ENCODE measurements around the gene ELAVL1.

DNA sequence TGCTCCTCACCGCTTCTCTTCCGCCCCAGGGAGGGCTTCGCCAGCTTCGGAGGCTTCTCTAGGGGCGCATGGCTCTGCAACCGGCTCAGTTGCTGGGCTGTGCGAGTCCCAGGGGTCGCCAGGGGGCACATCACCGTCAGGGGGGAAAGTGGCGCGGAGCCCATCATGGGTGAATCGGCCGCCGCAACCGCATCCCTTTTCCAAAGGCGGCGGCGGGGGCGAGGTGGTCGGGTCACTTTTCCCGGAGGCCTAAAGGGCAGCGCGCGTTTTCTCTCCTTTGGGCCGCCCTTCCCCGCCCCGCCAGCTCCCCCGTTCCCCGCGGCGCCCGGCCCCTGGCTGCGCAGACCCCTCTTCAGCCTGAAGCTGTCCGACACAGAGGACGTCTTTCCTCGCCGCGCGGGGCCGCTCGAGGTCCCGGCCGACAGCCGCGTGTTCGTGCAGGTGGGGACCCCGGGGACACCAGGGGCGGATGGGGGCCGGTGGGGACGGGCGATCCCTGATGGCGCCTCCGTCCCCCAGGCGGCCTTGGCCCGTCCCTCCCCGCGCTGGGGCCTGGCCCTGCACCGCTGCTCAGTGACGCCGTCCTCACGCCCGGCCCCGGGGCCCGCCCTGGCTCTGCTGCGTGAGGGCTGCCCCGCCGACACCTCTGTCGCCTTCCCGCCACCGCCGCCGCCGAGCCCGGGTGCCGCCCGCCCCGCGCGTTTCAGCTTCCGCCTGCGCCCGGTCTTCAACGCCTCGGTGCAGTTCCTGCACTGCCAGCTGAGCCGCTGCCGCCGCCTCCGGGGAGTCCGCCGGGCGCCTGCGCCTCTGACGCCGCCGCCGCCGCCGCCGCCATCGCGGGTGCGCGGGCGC is 89.1 kb downstream of the ELAVL1 start:
- TF ChIP-seq POLR2AphosphoS5 (IDR thresholded peaks at IDR 0.05; ENCODE audit: low read depth) (0 out of 2 replicates have a peak, but pooled peaks have one; percentile 11), EZH2 (IDR thresholded peaks at IDR 0.05; ENCODE audit: low read depth, unreplicated experiment) (peak; percentile 17), CREB1 (CRISPR knock-in tag; IDR thresholded peaks at IDR 0.05; ENCODE audit: low read depth) (no peak), EZH2phosphoT487 (IDR thresholded peaks at IDR 0.05; ENCODE audit: unreplicated experiment) (no peak), ZNF331 (CRISPR knock-in tag; IDR thresholded peaks at IDR 0.05; ENCODE audit: low read depth) (no peak)
- TF ChIP-seq, protein P1, sequence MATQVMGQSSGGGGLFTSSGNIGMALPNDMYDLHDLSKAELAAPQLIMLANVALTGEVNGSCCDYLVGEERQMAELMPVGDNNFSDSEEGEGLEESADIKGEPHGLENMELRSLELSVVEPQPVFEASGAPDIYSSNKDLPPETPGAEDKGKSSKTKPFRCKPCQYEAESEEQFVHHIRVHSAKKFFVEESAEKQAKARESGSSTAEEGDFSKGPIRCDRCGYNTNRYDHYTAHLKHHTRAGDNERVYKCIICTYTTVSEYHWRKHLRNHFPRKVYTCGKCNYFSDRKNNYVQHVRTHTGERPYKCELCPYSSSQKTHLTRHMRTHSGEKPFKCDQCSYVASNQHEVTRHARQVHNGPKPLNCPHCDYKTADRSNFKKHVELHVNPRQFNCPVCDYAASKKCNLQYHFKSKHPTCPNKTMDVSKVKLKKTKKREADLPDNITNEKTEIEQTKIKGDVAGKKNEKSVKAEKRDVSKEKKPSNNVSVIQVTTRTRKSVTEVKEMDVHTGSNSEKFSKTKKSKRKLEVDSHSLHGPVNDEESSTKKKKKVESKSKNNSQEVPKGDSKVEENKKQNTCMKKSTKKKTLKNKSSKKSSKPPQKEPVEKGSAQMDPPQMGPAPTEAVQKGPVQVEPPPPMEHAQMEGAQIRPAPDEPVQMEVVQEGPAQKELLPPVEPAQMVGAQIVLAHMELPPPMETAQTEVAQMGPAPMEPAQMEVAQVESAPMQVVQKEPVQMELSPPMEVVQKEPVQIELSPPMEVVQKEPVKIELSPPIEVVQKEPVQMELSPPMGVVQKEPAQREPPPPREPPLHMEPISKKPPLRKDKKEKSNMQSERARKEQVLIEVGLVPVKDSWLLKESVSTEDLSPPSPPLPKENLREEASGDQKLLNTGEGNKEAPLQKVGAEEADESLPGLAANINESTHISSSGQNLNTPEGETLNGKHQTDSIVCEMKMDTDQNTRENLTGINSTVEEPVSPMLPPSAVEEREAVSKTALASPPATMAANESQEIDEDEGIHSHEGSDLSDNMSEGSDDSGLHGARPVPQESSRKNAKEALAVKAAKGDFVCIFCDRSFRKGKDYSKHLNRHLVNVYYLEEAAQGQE (IDR thresholded peaks at IDR 0.05; ENCODE audit: unreplicated experiment) = no peak
- TF ChIP-seq, protein P2, sequence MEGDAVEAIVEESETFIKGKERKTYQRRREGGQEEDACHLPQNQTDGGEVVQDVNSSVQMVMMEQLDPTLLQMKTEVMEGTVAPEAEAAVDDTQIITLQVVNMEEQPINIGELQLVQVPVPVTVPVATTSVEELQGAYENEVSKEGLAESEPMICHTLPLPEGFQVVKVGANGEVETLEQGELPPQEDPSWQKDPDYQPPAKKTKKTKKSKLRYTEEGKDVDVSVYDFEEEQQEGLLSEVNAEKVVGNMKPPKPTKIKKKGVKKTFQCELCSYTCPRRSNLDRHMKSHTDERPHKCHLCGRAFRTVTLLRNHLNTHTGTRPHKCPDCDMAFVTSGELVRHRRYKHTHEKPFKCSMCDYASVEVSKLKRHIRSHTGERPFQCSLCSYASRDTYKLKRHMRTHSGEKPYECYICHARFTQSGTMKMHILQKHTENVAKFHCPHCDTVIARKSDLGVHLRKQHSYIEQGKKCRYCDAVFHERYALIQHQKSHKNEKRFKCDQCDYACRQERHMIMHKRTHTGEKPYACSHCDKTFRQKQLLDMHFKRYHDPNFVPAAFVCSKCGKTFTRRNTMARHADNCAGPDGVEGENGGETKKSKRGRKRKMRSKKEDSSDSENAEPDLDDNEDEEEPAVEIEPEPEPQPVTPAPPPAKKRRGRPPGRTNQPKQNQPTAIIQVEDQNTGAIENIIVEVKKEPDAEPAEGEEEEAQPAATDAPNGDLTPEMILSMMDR (conservative IDR thresholded peaks at IDR 0.05; ENCODE audit: low read depth in 2 of 2) = peak; percentile 23 to 31; a peak in 3 of 4 replicates
- TF ChIP-seq, protein P3, sequence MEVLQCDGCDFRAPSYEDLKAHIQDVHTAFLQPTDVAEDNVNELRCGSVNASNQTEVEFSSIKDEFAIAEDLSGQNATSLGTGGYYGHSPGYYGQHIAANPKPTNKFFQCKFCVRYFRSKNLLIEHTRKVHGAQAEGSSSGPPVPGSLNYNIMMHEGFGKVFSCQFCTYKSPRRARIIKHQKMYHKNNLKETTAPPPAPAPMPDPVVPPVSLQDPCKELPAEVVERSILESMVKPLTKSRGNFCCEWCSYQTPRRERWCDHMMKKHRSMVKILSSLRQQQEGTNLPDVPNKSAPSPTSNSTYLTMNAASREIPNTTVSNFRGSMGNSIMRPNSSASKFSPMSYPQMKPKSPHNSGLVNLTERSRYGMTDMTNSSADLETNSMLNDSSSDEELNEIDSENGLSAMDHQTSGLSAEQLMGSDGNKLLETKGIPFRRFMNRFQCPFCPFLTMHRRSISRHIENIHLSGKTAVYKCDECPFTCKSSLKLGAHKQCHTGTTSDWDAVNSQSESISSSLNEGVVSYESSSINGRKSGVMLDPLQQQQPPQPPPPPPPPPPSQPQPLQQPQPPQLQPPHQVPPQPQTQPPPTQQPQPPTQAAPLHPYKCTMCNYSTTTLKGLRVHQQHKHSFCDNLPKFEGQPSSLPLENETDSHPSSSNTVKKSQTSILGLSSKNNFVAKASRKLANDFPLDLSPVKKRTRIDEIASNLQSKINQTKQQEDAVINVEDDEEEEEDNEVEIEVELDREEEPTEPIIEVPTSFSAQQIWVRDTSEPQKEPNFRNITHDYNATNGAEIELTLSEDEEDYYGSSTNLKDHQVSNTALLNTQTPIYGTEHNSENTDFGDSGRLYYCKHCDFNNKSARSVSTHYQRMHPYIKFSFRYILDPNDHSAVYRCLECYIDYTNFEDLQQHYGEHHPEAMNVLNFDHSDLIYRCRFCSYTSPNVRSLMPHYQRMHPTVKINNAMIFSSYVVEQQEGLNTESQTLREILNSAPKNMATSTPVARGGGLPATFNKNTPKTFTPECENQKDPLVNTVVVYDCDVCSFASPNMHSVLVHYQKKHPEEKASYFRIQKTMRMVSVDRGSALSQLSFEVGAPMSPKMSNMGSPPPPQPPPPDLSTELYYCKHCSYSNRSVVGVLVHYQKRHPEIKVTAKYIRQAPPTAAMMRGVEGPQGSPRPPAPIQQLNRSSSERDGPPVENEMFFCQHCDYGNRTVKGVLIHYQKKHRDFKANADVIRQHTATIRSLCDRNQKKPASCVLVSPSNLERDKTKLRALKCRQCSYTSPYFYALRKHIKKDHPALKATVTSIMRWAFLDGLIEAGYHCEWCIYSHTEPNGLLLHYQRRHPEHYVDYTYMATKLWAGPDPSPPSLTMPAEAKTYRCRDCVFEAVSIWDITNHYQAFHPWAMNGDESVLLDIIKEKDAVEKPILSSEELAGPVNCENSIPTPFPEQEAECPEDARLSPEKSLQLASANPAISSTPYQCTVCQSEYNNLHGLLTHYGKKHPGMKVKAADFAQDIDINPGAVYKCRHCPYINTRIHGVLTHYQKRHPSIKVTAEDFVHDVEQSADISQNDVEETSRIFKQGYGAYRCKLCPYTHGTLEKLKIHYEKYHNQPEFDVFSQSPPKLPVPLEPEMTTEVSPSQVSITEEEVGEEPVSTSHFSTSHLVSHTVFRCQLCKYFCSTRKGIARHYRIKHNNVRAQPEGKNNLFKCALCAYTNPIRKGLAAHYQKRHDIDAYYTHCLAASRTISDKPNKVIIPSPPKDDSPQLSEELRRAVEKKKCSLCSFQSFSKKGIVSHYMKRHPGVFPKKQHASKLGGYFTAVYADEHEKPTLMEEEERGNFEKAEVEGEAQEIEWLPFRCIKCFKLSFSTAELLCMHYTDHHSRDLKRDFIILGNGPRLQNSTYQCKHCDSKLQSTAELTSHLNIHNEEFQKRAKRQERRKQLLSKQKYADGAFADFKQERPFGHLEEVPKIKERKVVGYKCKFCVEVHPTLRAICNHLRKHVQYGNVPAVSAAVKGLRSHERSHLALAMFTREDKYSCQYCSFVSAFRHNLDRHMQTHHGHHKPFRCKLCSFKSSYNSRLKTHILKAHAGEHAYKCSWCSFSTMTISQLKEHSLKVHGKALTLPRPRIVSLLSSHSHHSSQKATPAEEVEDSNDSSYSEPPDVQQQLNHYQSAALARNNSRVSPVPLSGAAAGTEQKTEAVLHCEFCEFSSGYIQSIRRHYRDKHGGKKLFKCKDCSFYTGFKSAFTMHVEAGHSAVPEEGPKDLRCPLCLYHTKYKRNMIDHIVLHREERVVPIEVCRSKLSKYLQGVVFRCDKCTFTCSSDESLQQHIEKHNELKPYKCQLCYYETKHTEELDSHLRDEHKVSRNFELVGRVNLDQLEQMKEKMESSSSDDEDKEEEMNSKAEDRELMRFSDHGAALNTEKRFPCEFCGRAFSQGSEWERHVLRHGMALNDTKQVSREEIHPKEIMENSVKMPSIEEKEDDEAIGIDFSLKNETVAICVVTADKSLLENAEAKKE (CRISPR knock-in tag; IDR thresholded peaks at IDR 0.05) = no peak
